Neuronal stem cell (in vitro differentiated cells): ENCODE measurements around the gene NABP2.
A peak's percentile ranks its signal among the peaks of the same experiment; 100 is the strongest.
"Not testable (repeated sequence)": the region's sequence is repeated elsewhere in the genome, so short reads cannot be mapped to it uniquely, and the experiment has no call there.

Experiments used
- DNase-seq: peaks from one replicate; pipeline ENCODE4 v3.0.0-alpha.2; 2013; ENCODE audit warnings: low spot score
- H2AFZ ChIP-seq: one replicate; pipeline ENCODE4 v1.6.1; 2013; ENCODE audit warnings: mild to moderate bottlenecking, low read length, inconsistent platforms
- H2AK5ac ChIP-seq: 2 replicates; pipeline ENCODE4 v1.6.1; 2013; ENCODE audit warnings: low read depth, mild to moderate bottlenecking, inconsistent platforms, low read length, moderate library complexity, mixed read lengths
- H2BK120ac ChIP-seq: 2 replicates; pipeline ENCODE4 v1.6.1; 2013; ENCODE audit warnings: low read depth, mild to moderate bottlenecking, inconsistent platforms, low read length, moderate library complexity, mixed read lengths
- H2BK12ac ChIP-seq: one replicate; pipeline ENCODE4 v1.6.1; 2013; ENCODE audit warnings: low read length, inconsistent platforms
- H2BK15ac ChIP-seq: 2 replicates; pipeline ENCODE4 v1.6.1; 2013; ENCODE audit warnings: mild to moderate bottlenecking, low read length, inconsistent platforms, mixed read lengths
- H2BK5ac ChIP-seq: one replicate; pipeline ENCODE4 v1.6.1; 2013; ENCODE audit warnings: inconsistent platforms, mild to moderate bottlenecking, low read length, moderate library complexity
- H3K14ac ChIP-seq: one replicate; pipeline ENCODE4 v1.6.1; 2013; ENCODE audit warnings: low read length, inconsistent platforms
- H3K18ac ChIP-seq: 2 replicates; pipeline ENCODE4 v1.6.1; 2013; ENCODE audit warnings: low read length, inconsistent platforms
- H3K23ac ChIP-seq: 2 replicates; pipeline ENCODE4 v1.6.1; 2013; ENCODE audit warnings: low read depth, mild to moderate bottlenecking, mixed read lengths, low read length, inconsistent platforms; ENCODE audit not compliant: poor library complexity
- H3K27ac ChIP-seq: replicated peaks from 3 replicates; pipeline ENCODE4 v1.5.1; 2013; ENCODE audit warnings: low read length, inconsistent platforms
- H3K27me3 ChIP-seq, 3 experiments: 2 replicates each; pipeline ENCODE4 v1.6.1; 2013; ENCODE audit warnings: low read length in 3 of 3, mild to moderate bottlenecking in 2 of 3, inconsistent platforms in 1 of 3, low read depth in 1 of 3, mixed read lengths in 1 of 3, moderate library complexity in 1 of 3; ENCODE audit not compliant: control insufficient read depth in 3 of 3, insufficient read depth in 3 of 3
- H3K36me3 ChIP-seq, 2 donors: replicated peaks in 1 of 2; 2 replicates each; pipeline ENCODE4 v1.6.1; 2013; ENCODE audit warnings: low read length in 2 of 2; ENCODE audit not compliant: control insufficient read depth in 2 of 2, insufficient read depth in 2 of 2
- H3K4ac ChIP-seq: 2 replicates; pipeline ENCODE4 v1.6.1; 2013; ENCODE audit warnings: inconsistent platforms, mild to moderate bottlenecking, low read length, moderate library complexity
- H3K4me1 ChIP-seq, 2 donors: 1 replicate in 1 of 2; 2 replicates in 1 of 2; pipeline ENCODE4 v1.6.1; 2013; ENCODE audit warnings: low read length in 2 of 2, low read depth in 1 of 2; ENCODE audit not compliant: control insufficient read depth in 2 of 2, insufficient read depth in 1 of 2
- H3K4me2 ChIP-seq: one replicate; pipeline ENCODE4 v1.6.1; 2013; ENCODE audit warnings: mild to moderate bottlenecking, low read length, inconsistent platforms; ENCODE audit not compliant: insufficient read depth, poor library complexity, severe bottlenecking
- H3K4me3 ChIP-seq, 2 donors: 2 replicates each; pipeline ENCODE4 v1.5.1; 2013; ENCODE audit warnings: low read length in 2 of 2, mild to moderate bottlenecking in 2 of 2, inconsistent platforms in 1 of 2, moderate library complexity in 1 of 2
- H3K79me1 ChIP-seq: one replicate; pipeline ENCODE4 v1.6.1; 2013; ENCODE audit warnings: low read depth, mild to moderate bottlenecking, inconsistent platforms, low read length, moderate library complexity
- H3K9ac ChIP-seq: one replicate; pipeline ENCODE4 v1.6.1; 2013; ENCODE audit warnings: mild to moderate bottlenecking, low read depth, low read length, inconsistent platforms; ENCODE audit not compliant: poor library complexity
- H3K9me3 ChIP-seq, 2 donors: replicated peaks in 1 of 2; 2 replicates each; pipeline versions ENCODE3 to v1.6.1; 2013; ENCODE audit warnings: low read length in 2 of 2, mild to moderate bottlenecking in 2 of 2, inconsistent platforms in 1 of 2, low read depth in 1 of 2, mixed read lengths in 1 of 2, moderate library complexity in 1 of 2; ENCODE audit not compliant: control insufficient read depth in 2 of 2, insufficient read depth in 1 of 2
- H4K8ac ChIP-seq: one replicate; pipeline ENCODE4 v1.6.1; 2013; ENCODE audit warnings: low read depth, mild to moderate bottlenecking, inconsistent platforms, low read length, moderate library complexity
- H4K91ac ChIP-seq: one replicate; pipeline ENCODE4 v1.6.1; 2013; ENCODE audit warnings: low read length, low read depth, mild to moderate bottlenecking, inconsistent platforms; ENCODE audit not compliant: poor library complexity
- WGBS, 2 donors: extraction: QIAGEN DNeasy Blood & Tissue Kit; methylation state at CpG; one replicate each; pipeline ENCODE4 v1.1.7; 2013; ENCODE audit warnings: missing lambda C conversion rate in 2 of 2, mixed read lengths in 1 of 2; ENCODE audit not compliant: insufficient read length in 2 of 2, insufficient replicate concordance in 1 of 2; ENCODE audit errors: extremely low coverage in 2 of 2; 5-methylcytosine and 5-hydroxymethylcytosine counted together

Gene NABP2

GRCh38 chr12:56266693-56267442 lies 42.7 kb downstream of the NABP2 start, which contains the start of gene COQ10A:
COQ10A (plus strand) TSS chr12:56266942; CDS start chr12:56267119, 177 bp downstream.
- Histone ChIP-seq H3K79me1 (peaks cover 2% of the 10 kb centered on the region), H3K4me1 (peaks cover 8% of the 10 kb centered on the region in 2 donors), H3K9me3 (no peaks in the 10 kb centered on the region), H3K4ac (no peak within 1 kb of the TSS), H3K4me2 (peak within 1 kb of the TSS; percentile 71), H4K8ac (no peak within 1 kb of the TSS), H3K23ac (peak within 1 kb of the TSS; percentile 97), H2BK12ac (peak within 1 kb of the TSS; percentile 88), H3K18ac (peak within 1 kb of the TSS; percentile 97), H3K27me3 (no peaks in the 10 kb centered on the region), H2BK15ac (peak within 1 kb of the TSS; percentile 82), H3K4me3 (peak within 1 kb of the TSS; percentile 79 to 90), H2BK120ac (peak within 1 kb of the TSS; percentile 65), H2BK5ac (peak within 1 kb of the TSS; percentile 70), H3K27ac (peak within 1 kb of the TSS; percentile 98), H4K91ac (no peak within 1 kb of the TSS), H2AFZ (peak within 1 kb of the TSS; percentile 100), H3K36me3 (peaks cover 13 to 35% of the 10 kb centered on the region in 2 donors), H2AK5ac (no peak within 1 kb of the TSS), H3K9ac (peak within 1 kb of the TSS; percentile 95), H3K14ac (no peak within 1 kb of the TSS)
- peak; percentile 87 for DNase-seq
- WGBS, 2 donors: no CpG with 5 or more reads among the region's 68 CpGs

- H3K23ac ChIP-seq: peak overlapping the region; percentile 67
- DNase-seq: peak; percentile 12
- H4K8ac ChIP-seq: no peak overlapping the region
- H3K9ac ChIP-seq: peak overlapping the region; percentile 79
- H3K14ac ChIP-seq: no peak overlapping the region
- peaks cover 14 to 42% of the 10 kb centered on the region in 2 donors for H3K36me3 ChIP-seq
- no CpG with 5 or more reads among the region's 21 CpGs for WGBS, 2 donors
- peak overlapping the region; percentile 71 for H3K4me2 ChIP-seq
- H2BK15ac ChIP-seq: peak overlapping the region; percentile 0
- H2BK120ac ChIP-seq: no peak overlapping the region
- no peak overlapping the region for H2AK5ac ChIP-seq
- peak overlapping the region; percentile 100 for H2AFZ ChIP-seq
- H3K4me1 ChIP-seq: peaks cover 8% of the 10 kb centered on the region in 2 donors
- no peak overlapping the region for H3K4ac ChIP-seq
- H2BK12ac ChIP-seq: no peak overlapping the region
- H3K4me3 ChIP-seq: peak overlapping the region; percentile 79 to 90
- no peaks in the 10 kb centered on the region for H3K9me3 ChIP-seq
- H3K27me3 ChIP-seq: no peaks in the 10 kb centered on the region
- H3K79me1 ChIP-seq: peaks cover 2% of the 10 kb centered on the region
- peak overlapping the region; percentile 85 for H3K18ac ChIP-seq
- no peak overlapping the region for H4K91ac ChIP-seq
- H2BK5ac ChIP-seq: no peak overlapping the region
- peak overlapping the region; percentile 55 for H3K27ac ChIP-seq
Observed at GRCh38 chr12:56267443-56268071, 43.4 kb downstream of the NABP2 start.

GRCh38 chr12:56271031-56271430 lies 46.9 kb downstream of the NABP2 start:
- H2BK15ac ChIP-seq: no peak overlapping the region
- WGBS, 2 donors: no CpG with 5 or more reads among the region's 1 CpG
- no peaks in the 10 kb centered on the region for H3K27me3 ChIP-seq
- H3K4me2 ChIP-seq: no peak overlapping the region
- peaks cover 2% of the 10 kb centered on the region for H3K79me1 ChIP-seq
- no peak overlapping the region for H2AFZ ChIP-seq
- H2BK12ac ChIP-seq: no peak overlapping the region
- H3K14ac ChIP-seq: no peak overlapping the region
- H3K9ac ChIP-seq: no peak overlapping the region
- no peak overlapping the region for H2BK120ac ChIP-seq
- no peak for DNase-seq
- peaks cover 8% of the 10 kb centered on the region in 2 donors for H3K4me1 ChIP-seq
- H3K23ac ChIP-seq: no peak overlapping the region
- no peak overlapping the region for H3K18ac ChIP-seq
- no peak overlapping the region for H2BK5ac ChIP-seq
- H2AK5ac ChIP-seq: no peak overlapping the region
- H4K8ac ChIP-seq: no peak overlapping the region
- H3K4me3 ChIP-seq: no peak overlapping the region
- H4K91ac ChIP-seq: no peak overlapping the region
- no peak overlapping the region for H3K27ac ChIP-seq
- no peak overlapping the region for H3K4ac ChIP-seq
- H3K9me3 ChIP-seq: no peaks in the 10 kb centered on the region
- peaks cover 38 to 75% of the 10 kb centered on the region in 2 donors for H3K36me3 ChIP-seq

GRCh38 chr12:56272468-56272867 lies 48.3 kb downstream of the NABP2 start:
- not testable (repeated sequence) for H3K14ac ChIP-seq, H2AK5ac ChIP-seq, H3K27ac ChIP-seq, H4K8ac ChIP-seq, H2AFZ ChIP-seq, H3K9me3 ChIP-seq, H3K23ac ChIP-seq, H2BK15ac ChIP-seq, H3K18ac ChIP-seq, DNase-seq, H3K4ac ChIP-seq, H2BK120ac ChIP-seq, H2BK12ac ChIP-seq, H4K91ac ChIP-seq, H3K4me1 ChIP-seq, H3K27me3 ChIP-seq, H3K4me2 ChIP-seq, H2BK5ac ChIP-seq, H3K4me3 ChIP-seq, H3K9ac ChIP-seq, H3K79me1 ChIP-seq
- no CpG with 5 or more reads among the region's 2 CpGs for WGBS, 2 donors
- peaks cover 40 to 83% of the 10 kb centered on the region in 2 donors for H3K36me3 ChIP-seq
